PC-9 (cell line): Measurements from ENCODE around the gene EBP. TPM values are rescaled to one million over a fixed set of nuclear protein-coding genes. Genes with fewer than 3 reads are reported as not detected.
"Not testable (repeated sequence)": the region's sequence is repeated elsewhere in the genome, so short reads cannot be mapped to it uniquely, and the experiment has no call there.

Source experiments
- BruUV-seq: library from RNA; stranded (reverse); fragments of 400-500 nt; replicated peaks from 2 replicates; lab custom pipeline; 2021; lab: Mats Ljungman, UMichigan
- CTCF ChIA-PET: fragments of 300-600 bp; sonication (Branson Sonifier 250); formaldehyde crosslinking; loops from one replicate; lab custom pipeline; 2022; ENCODE audit warnings: antibody characterized with exemption; lab: Charles Lee
- POLR2A ChIA-PET: fragments of 300-600 bp; sonication (Branson Sonifier 250); formaldehyde crosslinking; loops from one replicate; lab custom pipeline; 2022; ENCODE audit warnings: antibody characterized with exemption; ENCODE audit not compliant: unreplicated experiment; lab: Charles Lee
- DNase-seq, 2 experiments: peaks; one replicate each; pipeline versions ENCODE4 v3.0.0 to v3.0.0-alpha.2; 2015 to 2022; ENCODE audit warnings: mixed read lengths in 1 of 2
- H2AFZ ChIP-seq: fragments of 200-600 bp; sonication (generic); 2 replicates; pipeline ENCODE4 v1.8.1; 2017; ENCODE audit warnings: antibody characterized with exemption
- H3F3A ChIP-seq: fragments of 200-600 bp; sonication (generic); 2 replicates; pipeline ENCODE4 v1.8.1; 2017; ENCODE audit warnings: antibody characterized with exemption, mild to moderate bottlenecking, low read depth; ENCODE audit not compliant: insufficient read depth
- H3K27ac ChIP-seq: fragments of 200-600 bp; sonication (generic); 2 replicates; pipeline ENCODE4 v1.6.1; 2016; ENCODE audit warnings: mixed run types
- H3K27me3 ChIP-seq: fragments of 200-600 bp; sonication (generic); 2 replicates; pipeline ENCODE4 v1.6.1; 2016; ENCODE audit warnings: low read depth, mixed run types; ENCODE audit not compliant: insufficient read depth
- H3K36me3 ChIP-seq: fragments of 200-600 bp; sonication (generic); 2 replicates; pipeline ENCODE4 v1.6.1; 2016; ENCODE audit warnings: low read depth, mixed run types
- H3K4me1 ChIP-seq: fragments of 200-600 bp; sonication (generic); replicated peaks from 2 replicates; pipeline ENCODE4 v1.6.1; 2016; ENCODE audit warnings: mixed run types; ENCODE audit not compliant: insufficient read depth
- H3K4me2 ChIP-seq: fragments of 200-600 bp; sonication (generic); 2 replicates; pipeline ENCODE4 v1.6.1; 2017; ENCODE audit warnings: mixed run types
- H3K4me3 ChIP-seq: fragments of 200-600 bp; sonication (generic); 2 replicates; pipeline ENCODE4 v1.6.1; 2016; ENCODE audit warnings: mixed run types
- H3K79me2 ChIP-seq: fragments of 200-600 bp; sonication (generic); 2 replicates; pipeline ENCODE4 v1.6.1; 2017; ENCODE audit warnings: low read depth, mixed run types
- H3K9me2 ChIP-seq: fragments of 200-600 bp; sonication (generic); 2 replicates; pipeline ENCODE4 v1.8.1; 2017; ENCODE audit warnings: mild to moderate bottlenecking; ENCODE audit not compliant: insufficient read depth
- H3K9me3 ChIP-seq: fragments of 200-600 bp; sonication (generic); 2 replicates; pipeline ENCODE4 v1.8.1; 2016; ENCODE audit warnings: low read depth; ENCODE audit not compliant: insufficient read depth
- H4K20me1 ChIP-seq: fragments of 200-600 bp; sonication (generic); 2 replicates; pipeline ENCODE4 v1.8.1; 2017; ENCODE audit not compliant: insufficient read depth
- CTCF ChIP-seq: fragments of 200-600 bp; sonication (generic); conservative IDR thresholded peaks from 2 replicates; pipeline ENCODE4 v1.6.1; 2017; ENCODE audit warnings: mixed run types, antibody characterized with exemption, mild to moderate bottlenecking, moderate library complexity
- EZH2 ChIP-seq: fragments of 200-600 bp; sonication (generic); IDR thresholded peaks from 2 replicates; pipeline ENCODE4 v1.8.0; 2017; ENCODE audit warnings: antibody characterized with exemption, low read depth
- intact Hi-C: fragments of 100-400 bp; cut with micrococcal nuclease; formaldehyde crosslinking; loops from one replicate; pipeline ENCODE4 v1.10.0; 2022; ENCODE audit not compliant: unreplicated experiment
- total RNA-seq: library from RNA; stranded (reverse); gene quantifications from 2 replicates; pipeline ENCODE4 v1.2.3, GENCODE V29; 2021

Gene EBP
- total RNA-seq, 1 experiment from 2014 or later = 113 TPM

- no peaks in the 10 kb centered on the region for H3K36me3 ChIP-seq
These were observed 2.1 kb downstream of the EBP start for GRCh38 chrX:48523682-48524081.

GRCh38 chrX:48525853-48526252, 4.2 kb downstream of the EBP start:
- POLR2A ChIA-PET, intact Hi-C loops, H3K4me2 ChIP-seq: not testable (repeated sequence)

More at GRCh38 chrX:48523682-48524081, 2.1 kb downstream of the EBP start:
- TF ChIP-seq EZH2 (no peak), CTCF (no peak)
- Histone ChIP-seq H3K4me2 (no peak overlapping the region), H3K79me2 (0 out of 2 replicates have a peak, but pooled peaks cover 8% of the 10 kb centered on the region), H3K4me1 (no peaks in the 10 kb centered on the region), H3K27me3 (no peaks in the 10 kb centered on the region), H3K27ac (no peak overlapping the region), H3F3A (no peaks in the 10 kb centered on the region), H2AFZ (no peak overlapping the region), H3K4me3 (no peak overlapping the region), H3K9me3 (no peaks in the 10 kb centered on the region), H3K9me2 (no peaks in the 10 kb centered on the region), H4K20me1 (no peaks in the 10 kb centered on the region)
- ChIA-PET POLR2A (no interaction called here), CTCF (no interaction called here)
- intact Hi-C loops = no loop called here
- no TSS peak for BruUV-seq
- no peak for DNase-seq

GRCh38 chrX:48530736-48531135, 9.1 kb downstream of the EBP start:
- Histone ChIP-seq H3K9me3 (no peaks in the 10 kb centered on the region), H3K4me2 (no peak overlapping the region), H3K27me3 (no peaks in the 10 kb centered on the region), H4K20me1 (no peaks in the 10 kb centered on the region), H3K4me1 (no peaks in the 10 kb centered on the region; the same call in 1 of the 2 replicates), H3K27ac (peak overlapping the region; percentile 67; the same call in 1 of the 2 replicates), H2AFZ (no peak overlapping the region), H3K36me3 (no peaks in the 10 kb centered on the region), H3F3A (no peaks in the 10 kb centered on the region), H3K9me2 (no peaks in the 10 kb centered on the region), H3K79me2 (no peaks in the 10 kb centered on the region), H3K4me3 (no peak overlapping the region)
- no peak for DNase-seq
- intact Hi-C loops = no loop called here
- ChIA-PET CTCF (no interaction called here), POLR2A (no interaction called here)
- no TSS peak for BruUV-seq
- TF ChIP-seq EZH2 (no peak), CTCF (no peak)

More at GRCh38 chrX:48525853-48526252, 4.2 kb downstream of the EBP start:
- H3K27me3 ChIP-seq, H3K27ac ChIP-seq, H4K20me1 ChIP-seq, H3K36me3 ChIP-seq, BruUV-seq, H3F3A ChIP-seq, H3K79me2 ChIP-seq, DNase-seq, H3K9me3 ChIP-seq, H3K9me2 ChIP-seq, H3K4me1 ChIP-seq, CTCF ChIA-PET, H2AFZ ChIP-seq, H3K4me3 ChIP-seq: not testable (repeated sequence)
